ENCODE results near the gene DCTN3. TPM values are rescaled to one million over a fixed set of nuclear protein-coding genes. Genes with fewer than 3 reads are reported as not detected.

Gene DCTN3
- total and polyA plus RNA-seq, 9 of the 15 experiments (the other 6 are each of a cell fraction or from before 2014, with no cell fraction given) = 11.0 to 51.0 (median 41.9) TPM

DNA sequence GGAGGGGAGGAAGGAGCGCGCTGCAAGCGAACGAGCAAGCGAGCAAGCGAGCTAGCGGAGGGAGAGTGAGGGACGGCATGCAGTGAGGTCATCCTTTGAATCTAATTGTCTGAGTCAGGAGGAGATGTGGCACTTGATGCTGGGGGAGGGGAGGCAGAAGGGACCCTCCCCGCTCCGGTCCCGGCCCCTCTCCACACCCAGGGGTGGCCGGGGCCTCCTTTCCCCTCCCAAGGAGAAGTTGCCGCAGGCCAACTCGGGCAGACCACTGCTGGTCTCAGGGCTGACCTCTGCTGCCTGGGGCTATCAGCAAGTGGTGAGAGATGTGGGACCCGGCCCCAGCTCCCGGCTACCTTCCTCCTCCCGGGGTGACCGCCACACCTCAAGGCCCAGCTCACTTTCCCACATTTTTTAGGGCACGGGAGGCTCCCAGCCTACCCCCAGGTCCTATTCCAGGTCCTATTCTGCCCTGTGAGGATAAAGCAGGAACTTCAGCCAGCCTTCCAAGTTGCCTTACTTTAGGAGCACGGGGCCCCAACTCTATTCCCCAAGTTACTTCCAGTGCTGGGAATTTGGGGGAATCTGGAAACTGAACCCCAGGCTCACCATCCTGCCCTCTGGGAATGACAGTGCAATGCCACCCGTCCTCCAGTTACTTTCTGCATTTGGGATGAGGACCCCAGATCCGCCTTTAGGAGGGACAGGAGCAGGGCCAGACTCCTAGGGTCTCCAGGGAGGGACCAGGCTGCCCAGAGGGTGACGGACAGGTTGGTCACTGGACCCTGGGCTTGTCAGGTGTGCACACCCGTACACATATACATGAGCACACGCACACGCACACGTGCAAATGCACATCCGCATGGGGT lies 41.8 kb downstream of the DCTN3 start:
- H3K4me3 ChIP-seq = no peak overlapping the region
- no peak overlapping the region for H2AFZ ChIP-seq (ENCODE audit: low read depth, low read length)
- TF ChIP-seq HDAC2 (IDR thresholded peaks at IDR 0.05) = no peak
- TF ChIP-seq ZNF444 (CRISPR knock-in tag; IDR thresholded peaks at IDR 0.05) = no peak
- TF ChIP-seq NELFE (IDR thresholded peaks at IDR 0.05; ENCODE audit: insufficient read depth, insufficient read length) = no peak
- no peak for TF ChIP-seq STAG1 (CRISPR knock-in tag; IDR thresholded peaks at IDR 0.05; ENCODE audit: borderline replicate concordance)
- no peak for TF ChIP-seq CHCHD3 (CRISPR knock-in tag; IDR thresholded peaks at IDR 0.05)
- TF ChIP-seq, protein P1, sequence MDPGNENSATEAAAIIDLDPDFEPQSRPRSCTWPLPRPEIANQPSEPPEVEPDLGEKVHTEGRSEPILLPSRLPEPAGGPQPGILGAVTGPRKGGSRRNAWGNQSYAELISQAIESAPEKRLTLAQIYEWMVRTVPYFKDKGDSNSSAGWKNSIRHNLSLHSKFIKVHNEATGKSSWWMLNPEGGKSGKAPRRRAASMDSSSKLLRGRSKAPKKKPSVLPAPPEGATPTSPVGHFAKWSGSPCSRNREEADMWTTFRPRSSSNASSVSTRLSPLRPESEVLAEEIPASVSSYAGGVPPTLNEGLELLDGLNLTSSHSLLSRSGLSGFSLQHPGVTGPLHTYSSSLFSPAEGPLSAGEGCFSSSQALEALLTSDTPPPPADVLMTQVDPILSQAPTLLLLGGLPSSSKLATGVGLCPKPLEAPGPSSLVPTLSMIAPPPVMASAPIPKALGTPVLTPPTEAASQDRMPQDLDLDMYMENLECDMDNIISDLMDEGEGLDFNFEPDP (CRISPR knock-in tag; IDR thresholded peaks at IDR 0.05) = no peak
- no peak for TF ChIP-seq CBX5 (IDR thresholded peaks at IDR 0.05; ENCODE audit: borderline replicate concordance, low read depth)
- no peak for TF ChIP-seq SNRNP70 (optimal IDR thresholded peaks at IDR 0.05; ENCODE audit: low read depth, low read length)
- no peak for TF ChIP-seq NR2F6 (CRISPR knock-in tag; IDR thresholded peaks at IDR 0.05)
- TF ChIP-seq ZSCAN29 (IDR thresholded peaks at IDR 0.05) = no peak
- no peak for TF ChIP-seq TAL1 (IDR thresholded peaks at IDR 0.05)
- TF ChIP-seq PHF20 (IDR thresholded peaks at IDR 0.05; ENCODE audit: partially characterized antibody) = no peak
- TF ChIP-seq TEAD1 (CRISPR knock-in tag; IDR thresholded peaks at IDR 0.05) = no peak
- TF ChIP-seq MCM7 (IDR thresholded peaks at IDR 0.05) = no peak
- TF ChIP-seq ZMIZ1 (IDR thresholded peaks at IDR 0.05; ENCODE audit: low read depth in 2 of 2, low read length in 2 of 2) = no peak
- no peak for TF ChIP-seq TAF15 (IDR thresholded peaks at IDR 0.05; ENCODE audit: low read depth, low read length)
- no peak for TF ChIP-seq MBD2 (IDR thresholded peaks at IDR 0.05; ENCODE audit: borderline replicate concordance, low read depth)
- no peak for TF ChIP-seq GATAD2B (IDR thresholded peaks at IDR 0.05; ENCODE audit: borderline replicate concordance)
- H3K27me3 ChIP-seq (ENCODE audit: control insufficient read depth in 2 of 2, insufficient read depth in 2 of 2, low read length in 2 of 2) = peaks cover 6 to 59% of the 10 kb centered on the region in 2 experiments; a peak in 4 of 5 replicates
- ChIA-PET POLR2A (no interaction called here), CTCF (ENCODE audit: low intra/inter-chr PET ratio) (no interaction called here)
- no peaks in the 10 kb centered on the region for H3K9me3 ChIP-seq (replicated peaks; ENCODE audit: control insufficient read depth, insufficient read depth, low read depth, low read length)
- H3K9me1 ChIP-seq (ENCODE audit: control insufficient read depth, insufficient read depth, low read length) = no peaks in the 10 kb centered on the region
- no peak overlapping the region for H3K27ac ChIP-seq (ENCODE audit: extremely low read depth, low read depth, low read length)
- FAIRE-seq (no peak), ATAC-seq (peak; percentile 41; the same call in 1 of the 3 replicates), DNase-seq (ENCODE audit: extremely low read depth in 1 of 4, low spot score in 3 of 4) (no peak)
- H3K36me3 ChIP-seq (ENCODE audit: control insufficient read depth, insufficient read depth, low read length) = no peaks in the 10 kb centered on the region
- 1% methylated on average over 8 of the region's 28 CpGs for WGBS (ENCODE audit: insufficient coverage, low coverage, missing lambda C conversion rate)
- no peaks in the 10 kb centered on the region for H3K79me2 ChIP-seq (ENCODE audit: control insufficient read depth, insufficient read depth, low read length)
- H4K20me1 ChIP-seq (replicated peaks; ENCODE audit: control insufficient read depth, insufficient read depth, low read length) = peaks cover 2% of the 10 kb centered on the region
- intact Hi-C loops (cut with micrococcal nuclease) (no loop called here), in situ Hi-C loops (cut with MboI) (no loop called here)
- BruUV-seq (replicated peaks) = no TSS peak
- no peak overlapping the region for H3K9ac ChIP-seq (ENCODE audit: insufficient read depth in 1 of 2, low read depth in 2 of 2, low read length in 2 of 2)
- H3K4me2 ChIP-seq (ENCODE audit: insufficient read depth, low read length) = no peak overlapping the region
- peaks cover 0 to 7% of the 10 kb centered on the region in 2 experiments; a peak in 2 of 5 replicates for H3K4me1 ChIP-seq (replicated peaks in 1 of 2; ENCODE audit: control insufficient read depth in 2 of 2, insufficient read depth in 2 of 2, low read length in 2 of 2)

Measured in K562 (cell line).